ENCODE measurements around the gene ITCH.

DNA sequence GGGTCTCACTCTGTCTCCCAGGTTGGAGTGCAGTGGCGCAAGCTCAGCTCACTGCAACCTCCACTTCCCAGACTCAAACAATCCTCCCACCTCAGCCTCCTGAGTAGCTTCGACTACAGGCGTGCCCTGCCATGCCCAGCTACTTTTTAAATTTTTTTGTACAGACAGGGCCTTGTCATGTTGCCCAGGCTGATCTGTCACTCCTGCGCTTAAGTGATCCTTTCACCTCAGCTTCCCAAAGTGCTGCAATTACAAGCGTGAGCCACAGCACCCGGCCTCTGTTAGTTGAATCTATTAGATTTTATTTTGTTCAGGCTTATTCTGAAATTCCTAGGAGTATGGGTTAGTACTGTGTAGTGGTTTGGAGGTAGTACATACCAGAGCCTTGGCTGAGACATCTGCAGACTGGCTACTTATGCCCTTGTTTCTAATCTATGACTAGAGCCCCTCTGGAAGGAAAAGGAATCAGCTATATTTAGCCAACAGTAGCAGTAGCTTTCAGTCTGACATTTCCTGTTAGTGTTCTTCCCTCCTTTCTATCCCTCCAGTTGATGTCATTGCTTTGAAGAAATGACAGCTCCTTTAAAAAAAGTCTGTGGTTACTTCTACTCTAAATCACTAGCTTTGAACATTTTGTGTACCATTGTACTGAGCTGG is 74.4 kb downstream of the ITCH start:
- TF ChIP-seq, protein P1, sequence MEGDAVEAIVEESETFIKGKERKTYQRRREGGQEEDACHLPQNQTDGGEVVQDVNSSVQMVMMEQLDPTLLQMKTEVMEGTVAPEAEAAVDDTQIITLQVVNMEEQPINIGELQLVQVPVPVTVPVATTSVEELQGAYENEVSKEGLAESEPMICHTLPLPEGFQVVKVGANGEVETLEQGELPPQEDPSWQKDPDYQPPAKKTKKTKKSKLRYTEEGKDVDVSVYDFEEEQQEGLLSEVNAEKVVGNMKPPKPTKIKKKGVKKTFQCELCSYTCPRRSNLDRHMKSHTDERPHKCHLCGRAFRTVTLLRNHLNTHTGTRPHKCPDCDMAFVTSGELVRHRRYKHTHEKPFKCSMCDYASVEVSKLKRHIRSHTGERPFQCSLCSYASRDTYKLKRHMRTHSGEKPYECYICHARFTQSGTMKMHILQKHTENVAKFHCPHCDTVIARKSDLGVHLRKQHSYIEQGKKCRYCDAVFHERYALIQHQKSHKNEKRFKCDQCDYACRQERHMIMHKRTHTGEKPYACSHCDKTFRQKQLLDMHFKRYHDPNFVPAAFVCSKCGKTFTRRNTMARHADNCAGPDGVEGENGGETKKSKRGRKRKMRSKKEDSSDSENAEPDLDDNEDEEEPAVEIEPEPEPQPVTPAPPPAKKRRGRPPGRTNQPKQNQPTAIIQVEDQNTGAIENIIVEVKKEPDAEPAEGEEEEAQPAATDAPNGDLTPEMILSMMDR (IDR thresholded peaks at IDR 0.05): no peak
- TF ChIP-seq POLR2A (IDR thresholded peaks at IDR 0.05): no peak
